ENCODE results near the gene RNF31.

- TF ChIP-seq CTCF (IDR thresholded peaks at IDR 0.05; ENCODE audit: low read depth, low read length, poor library complexity, severe bottlenecking), result no peak
- TF ChIP-seq EZH2phosphoT487 (IDR thresholded peaks at IDR 0.05; ENCODE audit: borderline replicate concordance, low read length), result no peak
Measured at GRCh38 chr14:24155100-24155499, 7.8 kb downstream of the RNF31 start.
